Activated CD8-positive, alpha-beta T cell treated with anti-CD3 and anti-CD28 coated beads, Interleukin-2, amount 10 ng/mL, durations not matched to agents 7 days and 5 days (primary cell): Measurements from ENCODE around the gene ABCC8. TPM values are rescaled to one million over a fixed set of nuclear protein-coding genes. Genes with fewer than 3 reads are reported as not detected.

Experiments
- ATAC-seq: fragments of 150-1000 bp; cut with Tn5 transposase; one replicate; pipeline ENCODE4 v1.10.0; 2021; ENCODE audit warnings: moderate library complexity
- CTCF ChIA-PET: fragments of 350-600 bp; sonication (Branson Sonifier 250); formaldehyde crosslinking; loops from one replicate; lab custom pipeline; 2021; ENCODE audit warnings: antibody characterized with exemption; lab: Charles Lee
- POLR2A ChIA-PET: fragments of 350-600 bp; sonication (Branson Sonifier 250); formaldehyde crosslinking; loops from one replicate; lab custom pipeline; 2021; ENCODE audit warnings: antibody characterized with exemption; lab: Charles Lee
- DNase-seq: peaks from one replicate; pipeline ENCODE4 v3.0.0-alpha.2; 2020
- H3K27ac Mint-ChIP-seq: one replicate; pipeline ENCODE4 v1.8.0; 2021; ENCODE audit warnings: mild to moderate bottlenecking, mixed read lengths
- H3K27me3 Mint-ChIP-seq: one replicate; pipeline ENCODE4 v1.8.0; 2021; ENCODE audit warnings: low read depth, mixed read lengths
- H3K36me3 Mint-ChIP-seq: one replicate; pipeline ENCODE4 v1.8.0; 2021; ENCODE audit warnings: low read depth, mixed read lengths
- H3K4me1 Mint-ChIP-seq: one replicate; pipeline ENCODE4 v1.8.0; 2021; ENCODE audit warnings: low read depth, mixed read lengths
- H3K4me3 Mint-ChIP-seq: one replicate; pipeline ENCODE4 v1.8.0; 2021; ENCODE audit warnings: mild to moderate bottlenecking, mixed read lengths
- H3K9me3 Mint-ChIP-seq: one replicate; pipeline ENCODE4 v1.8.0; 2022; ENCODE audit warnings: mixed read lengths; ENCODE audit not compliant: insufficient read depth
- total RNA-seq, 2 experiments: library from RNA; stranded (reverse); gene quantifications; one replicate each; pipeline ENCODE4 v1.2.3, GENCODE V29; 2021

The ABCC8 gene
- total RNA-seq, 2 experiments from 2014 or later = 0.61 to 1.5 TPM

- no peak overlapping the region for H3K27ac Mint-ChIP-seq
- H3K4me3 Mint-ChIP-seq = no peak overlapping the region
- DNase-seq = no peak
- no peak for ATAC-seq
- H3K9me3 Mint-ChIP-seq = no peaks in the 10 kb centered on the region
- H3K36me3 Mint-ChIP-seq = no peaks in the 10 kb centered on the region
- POLR2A ChIA-PET = no interaction called here
- H3K4me1 Mint-ChIP-seq = no peaks in the 10 kb centered on the region
- H3K27me3 Mint-ChIP-seq = peaks cover 32% of the 10 kb centered on the region
- CTCF ChIA-PET = interaction anchor here (0.9 to 1.3 kb wide), 2 partner anchors 58 to 240 kb away, joined by 3 read pairs; no protein-coding TSS in a partner anchor
Measured at GRCh38 chr11:17469998-17470397, 6.6 kb downstream of the ABCC8 start.

- ChIA-PET CTCF (no interaction called here), POLR2A (no interaction called here)
- Mint-ChIP-seq H3K27me3 (peaks cover 17% of the 10 kb centered on the region), H3K27ac (no peak overlapping the region), H3K36me3 (no peaks in the 10 kb centered on the region), H3K9me3 (no peaks in the 10 kb centered on the region), H3K4me1 (no peaks in the 10 kb centered on the region), H3K4me3 (no peak overlapping the region)
- no peak for ATAC-seq
- no peak for DNase-seq
Measured at GRCh38 chr11:17468122-17468521, 8.5 kb downstream of the ABCC8 start.

GRCh38 chr11:17463546-17464174 lies 13.0 kb downstream of the ABCC8 start:
- POLR2A ChIA-PET = no interaction called here
- Mint-ChIP-seq H3K4me1 (no peaks in the 10 kb centered on the region), H3K9me3 (no peaks in the 10 kb centered on the region), H3K36me3 (no peaks in the 10 kb centered on the region), H3K27me3 (peaks cover 3% of the 10 kb centered on the region), H3K27ac (no peak overlapping the region), H3K4me3 (no peak overlapping the region)
- CTCF ChIA-PET = interaction anchor here (1.0 kb wide), 1 partner anchor 79 kb away, joined by 3 read pairs; no protein-coding TSS in a partner anchor
- DNase-seq = no peak
- no peak for ATAC-seq

- CTCF ChIA-PET = no interaction called here
- Mint-ChIP-seq H3K4me1 (no peaks in the 10 kb centered on the region), H3K9me3 (no peaks in the 10 kb centered on the region), H3K27me3 (peaks cover 4% of the 10 kb centered on the region), H3K4me3 (no peak overlapping the region), H3K36me3 (no peaks in the 10 kb centered on the region), H3K27ac (no peak overlapping the region)
- DNase-seq (no peak), ATAC-seq (no peak)
- POLR2A ChIA-PET = no interaction called here
Measured at GRCh38 chr11:17462940-17463339, 13.7 kb downstream of the ABCC8 start.

- ChIA-PET CTCF (interaction anchor here (1.5 kb wide), 1 partner anchor 72 kb away, joined by 3 read pairs; the partner anchor contains the start of gene KCNJ11), POLR2A (no interaction called here)
- H3K36me3 Mint-ChIP-seq = no peaks in the 10 kb centered on the region
- no peak for DNase-seq
- H3K27me3 Mint-ChIP-seq = peaks cover 18% of the 10 kb centered on the region
- H3K4me3 Mint-ChIP-seq = no peak overlapping the region
- ATAC-seq = no peak
- no peak overlapping the region for H3K27ac Mint-ChIP-seq
- no peaks in the 10 kb centered on the region for H3K9me3 Mint-ChIP-seq
- no peaks in the 10 kb centered on the region for H3K4me1 Mint-ChIP-seq
Measured at GRCh38 chr11:17460406-17460805, 16.2 kb downstream of the ABCC8 start.

- H3K4me1 Mint-ChIP-seq = no peaks in the 10 kb centered on the region
- no peaks in the 10 kb centered on the region for H3K36me3 Mint-ChIP-seq
- ChIA-PET CTCF (interaction anchor here (1.5 kb wide), 1 partner anchor 71 kb away, joined by 3 read pairs; the partner anchor contains the start of gene KCNJ11), POLR2A (no interaction called here)
- no peak for ATAC-seq
- no peak for DNase-seq
- no peak overlapping the region for H3K4me3 Mint-ChIP-seq
- H3K27ac Mint-ChIP-seq = no peak overlapping the region
- no peaks in the 10 kb centered on the region for H3K9me3 Mint-ChIP-seq
- peaks cover 17% of the 10 kb centered on the region for H3K27me3 Mint-ChIP-seq
Measured at GRCh38 chr11:17459236-17459896, 17.3 kb downstream of the ABCC8 start.

GRCh38 chr11:17458268-17458667 lies 18.4 kb downstream of the ABCC8 start:
- peaks cover 17% of the 10 kb centered on the region for H3K27me3 Mint-ChIP-seq
- no peaks in the 10 kb centered on the region for H3K4me1 Mint-ChIP-seq
- H3K9me3 Mint-ChIP-seq = no peaks in the 10 kb centered on the region
- no peak overlapping the region for H3K4me3 Mint-ChIP-seq
- ATAC-seq (no peak), DNase-seq (no peak)
- POLR2A ChIA-PET = no interaction called here
- CTCF ChIA-PET = no interaction called here
- no peaks in the 10 kb centered on the region for H3K36me3 Mint-ChIP-seq
- no peak overlapping the region for H3K27ac Mint-ChIP-seq

GRCh38 chr11:17457396-17458173 lies 19.1 kb downstream of the ABCC8 start:
- Mint-ChIP-seq H3K27ac (no peak overlapping the region), H3K36me3 (no peaks in the 10 kb centered on the region), H3K27me3 (peaks cover 18% of the 10 kb centered on the region), H3K4me1 (no peaks in the 10 kb centered on the region), H3K9me3 (no peaks in the 10 kb centered on the region), H3K4me3 (no peak overlapping the region)
- CTCF ChIA-PET = no interaction called here
- POLR2A ChIA-PET = no interaction called here
- DNase-seq = no peak
- no peak for ATAC-seq

GRCh38 chr11:17452668-17453067 lies 24.0 kb downstream of the ABCC8 start:
- CTCF ChIA-PET = interaction anchor here (0.7 kb wide), 1 partner anchor 167 kb away, joined by 3 read pairs; no protein-coding TSS in a partner anchor

GRCh38 chr11:17449158-17449557 lies 27.5 kb downstream of the ABCC8 start:
- POLR2A ChIA-PET = no interaction called here

More at GRCh38 chr11:17452668-17453067, 24.0 kb downstream of the ABCC8 start:
- Mint-ChIP-seq H3K27ac (no peak overlapping the region), H3K36me3 (no peaks in the 10 kb centered on the region), H3K4me3 (no peak overlapping the region), H3K27me3 (peaks cover 18% of the 10 kb centered on the region), H3K9me3 (no peaks in the 10 kb centered on the region), H3K4me1 (no peaks in the 10 kb centered on the region)
- ATAC-seq = no peak
- DNase-seq = no peak
- POLR2A ChIA-PET = no interaction called here

GRCh38 chr11:17446482-17446881 lies 30.2 kb downstream of the ABCC8 start:
- no peak overlapping the region for H3K27ac Mint-ChIP-seq

More at GRCh38 chr11:17449158-17449557, 27.5 kb downstream of the ABCC8 start:
- no peaks in the 10 kb centered on the region for H3K9me3 Mint-ChIP-seq
- ATAC-seq = no peak
- H3K4me1 Mint-ChIP-seq = no peaks in the 10 kb centered on the region
- CTCF ChIA-PET = interaction anchor here (1.6 kb wide), 1 partner anchor 65 kb away, joined by 4 read pairs; no protein-coding TSS in a partner anchor
- H3K27ac Mint-ChIP-seq = no peak overlapping the region
- no peaks in the 10 kb centered on the region for H3K36me3 Mint-ChIP-seq
- peaks cover 11% of the 10 kb centered on the region for H3K27me3 Mint-ChIP-seq
- no peak overlapping the region for H3K4me3 Mint-ChIP-seq
- DNase-seq = no peak

More at GRCh38 chr11:17446482-17446881, 30.2 kb downstream of the ABCC8 start:
- POLR2A ChIA-PET = no interaction called here
- CTCF ChIA-PET = no interaction called here
- Mint-ChIP-seq H3K4me1 (no peaks in the 10 kb centered on the region), H3K4me3 (no peak overlapping the region), H3K9me3 (no peaks in the 10 kb centered on the region), H3K36me3 (no peaks in the 10 kb centered on the region), H3K27me3 (peaks cover 14% of the 10 kb centered on the region)
- ATAC-seq (no peak), DNase-seq (no peak)
